Measurements from ENCODE around the gene DNAAF9. TPM values are rescaled to one million over a fixed set of nuclear protein-coding genes. Genes with fewer than 3 reads are reported as not detected.

DNAAF9 gene
- total and polyA plus RNA-seq, 2 donors (not counting 1 experiment from before 2014, with no cell fraction given) = 11.7 to 19.2 TPM

DNA sequence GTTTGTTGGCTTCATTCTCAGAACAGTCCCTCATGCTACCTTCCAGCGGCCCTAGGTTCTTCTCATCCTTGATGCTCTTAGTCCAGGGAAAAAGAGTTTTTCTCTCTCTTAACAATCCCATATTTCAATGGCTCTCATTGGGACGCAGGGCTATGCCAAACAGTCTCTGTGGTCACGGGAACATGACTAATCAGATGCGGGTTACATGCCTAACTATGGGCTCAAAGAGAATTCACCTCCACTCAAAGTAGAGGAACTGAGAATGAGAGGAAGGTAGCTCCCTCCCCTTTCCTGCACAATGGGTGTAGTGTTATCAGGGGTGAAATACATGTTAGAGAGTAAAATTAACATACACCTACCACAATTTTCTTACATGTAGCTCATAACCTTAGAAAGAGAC, 45.2 kb upstream of the DNAAF9 start:
- no peak for DNase-seq (ENCODE audit: low read depth in 2 of 2)
- H3K27ac ChIP-seq (ENCODE audit: insufficient read depth, low read length) = no peak overlapping the region
- H3K9ac ChIP-seq (ENCODE audit: insufficient read depth, low read length) = no peak overlapping the region
- TF ChIP-seq, protein P1, sequence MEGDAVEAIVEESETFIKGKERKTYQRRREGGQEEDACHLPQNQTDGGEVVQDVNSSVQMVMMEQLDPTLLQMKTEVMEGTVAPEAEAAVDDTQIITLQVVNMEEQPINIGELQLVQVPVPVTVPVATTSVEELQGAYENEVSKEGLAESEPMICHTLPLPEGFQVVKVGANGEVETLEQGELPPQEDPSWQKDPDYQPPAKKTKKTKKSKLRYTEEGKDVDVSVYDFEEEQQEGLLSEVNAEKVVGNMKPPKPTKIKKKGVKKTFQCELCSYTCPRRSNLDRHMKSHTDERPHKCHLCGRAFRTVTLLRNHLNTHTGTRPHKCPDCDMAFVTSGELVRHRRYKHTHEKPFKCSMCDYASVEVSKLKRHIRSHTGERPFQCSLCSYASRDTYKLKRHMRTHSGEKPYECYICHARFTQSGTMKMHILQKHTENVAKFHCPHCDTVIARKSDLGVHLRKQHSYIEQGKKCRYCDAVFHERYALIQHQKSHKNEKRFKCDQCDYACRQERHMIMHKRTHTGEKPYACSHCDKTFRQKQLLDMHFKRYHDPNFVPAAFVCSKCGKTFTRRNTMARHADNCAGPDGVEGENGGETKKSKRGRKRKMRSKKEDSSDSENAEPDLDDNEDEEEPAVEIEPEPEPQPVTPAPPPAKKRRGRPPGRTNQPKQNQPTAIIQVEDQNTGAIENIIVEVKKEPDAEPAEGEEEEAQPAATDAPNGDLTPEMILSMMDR (conservative IDR thresholded peaks at IDR 0.05 in 1 of 2, IDR thresholded peaks at IDR 0.05 in 1 of 2; ENCODE audit: low read depth in 1 of 2, low read length in 2 of 2) = no peak
- TF ChIP-seq EZH2 (IDR thresholded peaks at IDR 0.05; ENCODE audit: low read length, missing control alignments) = no peak
- no peaks in the 10 kb centered on the region for H4K20me1 ChIP-seq (ENCODE audit: control insufficient read depth, extremely low read depth, insufficient read depth, low read length)
- H3K79me2 ChIP-seq (ENCODE audit: control insufficient read depth, insufficient read depth, low read length) = no peaks in the 10 kb centered on the region
- no peak overlapping the region for H3K4me3 ChIP-seq (replicated peaks in 1 of 4; ENCODE audit: control extremely low read depth in 1 of 4, insufficient read depth in 1 of 4, low read depth in 3 of 4, low read length in 4 of 4)
- H3K27me3 ChIP-seq (ENCODE audit: control insufficient read depth, insufficient read depth, low read length) = peaks cover 11% of the 10 kb centered on the region
- H3K36me3 ChIP-seq (ENCODE audit: control insufficient read depth, insufficient read depth, low read length) = no peaks in the 10 kb centered on the region
- H2AFZ ChIP-seq (ENCODE audit: low read length) = no peak overlapping the region
- no peaks in the 10 kb centered on the region for H3K9me3 ChIP-seq (ENCODE audit: control insufficient read depth, insufficient read depth, low read depth, low read length)
- H3K4me2 ChIP-seq (ENCODE audit: extremely low read depth, insufficient read depth, low read length) = no peak overlapping the region
- no peaks in the 10 kb centered on the region for H3K4me1 ChIP-seq (ENCODE audit: control insufficient read depth, extremely low read depth, insufficient read depth, low read length)

DNA sequence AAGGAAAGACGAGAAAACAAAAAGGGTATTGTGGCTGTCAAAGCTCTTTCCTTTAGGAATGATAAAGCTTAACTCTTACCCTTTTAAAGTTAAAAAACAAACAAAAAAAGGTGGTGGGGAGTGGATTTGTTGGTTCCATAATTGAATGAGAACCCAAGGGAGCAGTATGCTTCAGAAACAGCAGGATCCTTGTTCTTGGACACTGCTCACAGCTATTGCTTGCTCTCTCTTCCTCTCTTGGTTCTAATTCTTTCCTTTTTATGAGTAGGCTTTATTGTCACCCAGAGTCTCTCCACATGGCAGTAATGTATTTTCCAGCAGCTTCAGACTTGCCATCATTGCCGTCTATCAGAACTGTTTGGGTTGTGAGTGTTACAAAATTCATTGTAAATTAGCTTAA, 44.7 kb upstream of the DNAAF9 start:
- DNase-seq (ENCODE audit: low read depth in 2 of 2) = no peak
- Histone ChIP-seq H3K79me2 (ENCODE audit: control insufficient read depth, insufficient read depth, low read length) (no peaks in the 10 kb centered on the region), H3K27me3 (ENCODE audit: control insufficient read depth, insufficient read depth, low read length) (peaks cover 11% of the 10 kb centered on the region), H3K4me1 (ENCODE audit: control insufficient read depth, extremely low read depth, insufficient read depth, low read length) (no peaks in the 10 kb centered on the region), H3K27ac (ENCODE audit: insufficient read depth, low read length) (no peak overlapping the region), H3K4me3 (replicated peaks in 1 of 4; ENCODE audit: control extremely low read depth in 1 of 4, insufficient read depth in 1 of 4, low read depth in 3 of 4, low read length in 4 of 4) (no peak overlapping the region), H3K9me3 (ENCODE audit: control insufficient read depth, insufficient read depth, low read depth, low read length) (no peaks in the 10 kb centered on the region), H4K20me1 (ENCODE audit: control insufficient read depth, extremely low read depth, insufficient read depth, low read length) (no peaks in the 10 kb centered on the region), H3K36me3 (ENCODE audit: control insufficient read depth, insufficient read depth, low read length) (no peaks in the 10 kb centered on the region), H3K4me2 (ENCODE audit: extremely low read depth, insufficient read depth, low read length) (no peak overlapping the region), H3K9ac (ENCODE audit: insufficient read depth, low read length) (no peak overlapping the region), H2AFZ (ENCODE audit: low read length) (no peak overlapping the region)
- no peak for TF ChIP-seq EZH2 (IDR thresholded peaks at IDR 0.05; ENCODE audit: low read length, missing control alignments)
- TF ChIP-seq, protein P1 (conservative IDR thresholded peaks at IDR 0.05 in 1 of 2, IDR thresholded peaks at IDR 0.05 in 1 of 2; ENCODE audit: low read depth in 1 of 2, low read length in 2 of 2) = no peak

DNA sequence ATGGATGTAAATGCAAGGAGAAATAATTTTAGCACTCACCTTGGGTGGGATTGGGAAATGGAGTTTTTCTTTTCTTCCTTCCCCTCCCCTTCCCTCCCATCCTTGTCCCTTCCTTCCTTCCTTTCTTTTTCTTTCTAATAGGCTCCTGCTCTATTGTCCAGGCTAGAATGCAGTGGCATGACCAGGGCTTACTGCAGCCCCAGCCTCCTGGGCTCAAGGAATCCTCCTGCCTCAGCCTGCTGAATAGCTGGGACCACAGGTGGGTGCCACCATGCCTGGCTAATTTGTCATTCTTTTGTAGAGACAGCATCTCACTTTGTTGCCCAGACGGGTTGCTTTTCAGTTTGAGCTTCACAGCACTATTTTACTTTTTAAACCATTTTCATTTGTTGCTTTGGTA, 41.9 kb upstream of the DNAAF9 start:
- no peak overlapping the region for H3K9ac ChIP-seq (ENCODE audit: insufficient read depth, low read length)
- no peaks in the 10 kb centered on the region for H3K79me2 ChIP-seq (ENCODE audit: control insufficient read depth, insufficient read depth, low read length)
- no peak for DNase-seq (ENCODE audit: low read depth in 2 of 2)
- no peak for TF ChIP-seq EZH2 (IDR thresholded peaks at IDR 0.05; ENCODE audit: low read length, missing control alignments)
- H3K4me1 ChIP-seq (ENCODE audit: control insufficient read depth, extremely low read depth, insufficient read depth, low read length) = no peaks in the 10 kb centered on the region
- no peaks in the 10 kb centered on the region for H3K36me3 ChIP-seq (ENCODE audit: control insufficient read depth, insufficient read depth, low read length)
- no peak overlapping the region for H2AFZ ChIP-seq (ENCODE audit: low read length)
- no peak overlapping the region for H3K4me3 ChIP-seq (replicated peaks in 1 of 4; ENCODE audit: control extremely low read depth in 1 of 4, insufficient read depth in 1 of 4, low read depth in 3 of 4, low read length in 4 of 4)
- no peak overlapping the region for H3K27ac ChIP-seq (ENCODE audit: insufficient read depth, low read length)
- no peaks in the 10 kb centered on the region for H3K9me3 ChIP-seq (ENCODE audit: control insufficient read depth, insufficient read depth, low read depth, low read length)
- no peak overlapping the region for H3K4me2 ChIP-seq (ENCODE audit: extremely low read depth, insufficient read depth, low read length)
- H3K27me3 ChIP-seq (ENCODE audit: control insufficient read depth, insufficient read depth, low read length) = peaks cover 8% of the 10 kb centered on the region
- no peaks in the 10 kb centered on the region for H4K20me1 ChIP-seq (ENCODE audit: control insufficient read depth, extremely low read depth, insufficient read depth, low read length)
